ENCODE data around the gene NXPH2. TPM values are rescaled to one million over a fixed set of nuclear protein-coding genes. Genes with fewer than 3 reads are reported as not detected.

Gene NXPH2
- total and polyA plus RNA-seq, 2 of the 13 experiments (the other 11 are each of a cell fraction or from before 2014, with no cell fraction given) = not detected

GRCh38 chr2:138744713-138745112 is 35.5 kb downstream of the NXPH2 start:
- H3K4me1 ChIP-seq (ENCODE audit: insufficient read depth, low read length) = peaks cover 7% of the 10 kb centered on the region; the same call in 1 of the 2 replicates
- H3K36me3 ChIP-seq (replicated peaks in 1 of 2; ENCODE audit: control insufficient read depth in 1 of 2, insufficient read depth in 2 of 2, low read length in 2 of 2) = no peaks in the 10 kb centered on the region
- ChIA-PET POLR2A (no interaction called here), CTCF (ENCODE audit: low intra/inter-chr PET ratio, low total read pairs) (no interaction called here)
- in situ Hi-C loops (cut with HindIII; ENCODE audit: extremely low pct_ligation_motif_present, low pct_unique_long_range_greater_than_20kb) = no loop called here
- ATAC-seq (no peak), FAIRE-seq (no peak), DNase-seq (ENCODE audit: low spot score) (no peak)
- H3K4me2 ChIP-seq (ENCODE audit: low read depth, low read length) = no peak overlapping the region
- H2AFZ ChIP-seq (ENCODE audit: low read length) = no peak overlapping the region
- intact Hi-C loops (cut with micrococcal nuclease; ENCODE audit: unreplicated experiment) = no loop called here
- BruUV-seq (replicated peaks) = no TSS peak
- H3K4me3 ChIP-seq (replicated peaks in 1 of 3; ENCODE audit: insufficient read depth in 1 of 3, low read depth in 2 of 3, low read length in 3 of 3) = no peak overlapping the region
- H3K27ac ChIP-seq (ENCODE audit: extremely low read length, insufficient read depth, low read length) = no peak overlapping the region
- H3K79me2 ChIP-seq (ENCODE audit: insufficient read depth, low read length) = no peaks in the 10 kb centered on the region
- H3K9ac ChIP-seq (ENCODE audit: insufficient read depth, low read depth, low read length) = no peak overlapping the region
- H3K27me3 ChIP-seq (ENCODE audit: control insufficient read depth in 1 of 2, insufficient read depth in 2 of 2, low read length in 2 of 2) = peaks cover 0 to 10% of the 10 kb centered on the region in 2 experiments; a peak in 2 of 5 replicates
- H4K20me1 ChIP-seq (ENCODE audit: insufficient read depth, low read length) = no peaks in the 10 kb centered on the region
- WGBS (ENCODE audit: low lambda C conversion rate) = 0% methylated on average over 3 of the region's 3 CpGs
- no peaks in the 10 kb centered on the region for H3K9me3 ChIP-seq (ENCODE audit: low read length)
- TF ChIP-seq PRDM10 (CRISPR knock-in tag; IDR thresholded peaks at IDR 0.05; ENCODE audit: low read depth) (no peak), ZNF235 (CRISPR knock-in tag; IDR thresholded peaks at IDR 0.05; ENCODE audit: borderline replicate concordance) (no peak), ZNF770 (CRISPR knock-in tag; IDR thresholded peaks at IDR 0.05) (no peak), CC2D1A (CRISPR knock-in tag; IDR thresholded peaks at IDR 0.05) (no peak), ZNF264 (CRISPR knock-in tag; IDR thresholded peaks at IDR 0.05) (no peak), ZNF138 (CRISPR knock-in tag; IDR thresholded peaks at IDR 0.05; ENCODE audit: low read depth) (no peak), ZNF609 (CRISPR knock-in tag; IDR thresholded peaks at IDR 0.05; ENCODE audit: borderline replicate concordance) (no peak), ZNF512 (CRISPR knock-in tag; IDR thresholded peaks at IDR 0.05) (no peak), ZNF350 (CRISPR knock-in tag; IDR thresholded peaks at IDR 0.05; ENCODE audit: borderline replicate concordance, low read depth) (no peak), HDAC1 (CRISPR knock-in tag; IDR thresholded peaks at IDR 0.05) (no peak), KMT2B (CRISPR knock-in tag; IDR thresholded peaks at IDR 0.05) (no peak), HNRNPH1 (optimal IDR thresholded peaks at IDR 0.05; ENCODE audit: low read depth, low read length) (no peak)

Measured in HepG2 (cell line).